ENCODE data around the gene CERT1. TPM values are rescaled to one million over a fixed set of nuclear protein-coding genes. Genes with fewer than 3 reads are reported as not detected.

CERT1 gene
- total RNA-seq, 6 donors from 2014 or later: 22.3 to 79.3 (median 58.0) TPM

- no peaks in the 10 kb centered on the region for H3K27me3 ChIP-seq
- TF ChIP-seq EP300 (IDR thresholded peaks at IDR 0.05) (no peak), POLR2AphosphoS5 (IDR thresholded peaks at IDR 0.05) (no peak), POLR2A (IDR thresholded peaks at IDR 0.05) (no peak), CTCF (IDR thresholded peaks at IDR 0.05) (no peak)
- ATAC-seq (ENCODE audit: low FRiP score in 2 of 2) (no peak), DNase-seq (no peak)
- H3K27ac ChIP-seq: peak overlapping the region in 1 of 4 donors; percentile 44
- H3K9me3 ChIP-seq: peaks cover 5 to 25% (median 8%) of the 10 kb centered on the region in 4 donors
- WGBS, 2 donors: 79 to 80% methylated on average over 6 of the region's 6 CpGs
- no peak overlapping the region for H3K4me3 ChIP-seq
- no peaks in the 10 kb centered on the region for H3K36me3 ChIP-seq
- peaks cover 16 to 36% (median 20%) of the 10 kb centered on the region in 4 donors for H3K4me1 ChIP-seq
Observed at GRCh38 chr5:75466006-75466716, 45.3 kb downstream of the CERT1 start.

GRCh38 chr5:75465480-75465879 lies 45.9 kb downstream of the CERT1 start:
- H3K4me1 ChIP-seq: peaks cover 22 to 43% (median 27%) of the 10 kb centered on the region in 4 donors
- no peak overlapping the region for H3K4me3 ChIP-seq
- H3K27me3 ChIP-seq: no peaks in the 10 kb centered on the region
- peak overlapping the region in 1 of 4 donors; percentile 44 for H3K27ac ChIP-seq
- no peak for TF ChIP-seq EP300 (IDR thresholded peaks at IDR 0.05)
- no peak for TF ChIP-seq CTCF (IDR thresholded peaks at IDR 0.05)
- no peak for TF ChIP-seq POLR2AphosphoS5 (IDR thresholded peaks at IDR 0.05)
- TF ChIP-seq POLR2A (IDR thresholded peaks at IDR 0.05): no peak
- 69 to 77% methylated on average over 1 of the region's 1 CpG for WGBS, 2 donors
- H3K9me3 ChIP-seq: peaks cover 5 to 23% (median 8%) of the 10 kb centered on the region in 4 donors
- ATAC-seq (ENCODE audit: low FRiP score in 2 of 2) (no peak), DNase-seq (no peak)
- H3K36me3 ChIP-seq: no peaks in the 10 kb centered on the region

GRCh38 chr5:75463726-75464125 lies 47.7 kb downstream of the CERT1 start:
- 84 to 91% methylated on average over 2 of the region's 2 CpGs for WGBS, 2 donors
- peak in 1 of 2 donors; percentile 61 for ATAC-seq (ENCODE audit: low FRiP score in 2 of 2)

GRCh38 chr5:75461679-75462078 lies 49.8 kb downstream of the CERT1 start:
- H3K27me3 ChIP-seq: no peaks in the 10 kb centered on the region
- ATAC-seq (ENCODE audit: low FRiP score in 2 of 2): peak in 1 of 2 donors; percentile 51

More at GRCh38 chr5:75463726-75464125, 47.7 kb downstream of the CERT1 start:
- Histone ChIP-seq H3K27me3 (no peaks in the 10 kb centered on the region), H3K27ac (peak overlapping the region in 1 of 4 donors; percentile 6), H3K9me3 (peaks cover 2 to 7% (median 4%) of the 10 kb centered on the region in 4 donors), H3K4me1 (peaks cover 26 to 46% (median 31%) of the 10 kb centered on the region in 4 donors), H3K36me3 (no peaks in the 10 kb centered on the region), H3K4me3 (no peak overlapping the region)
- TF ChIP-seq POLR2AphosphoS5 (IDR thresholded peaks at IDR 0.05) (no peak), EP300 (IDR thresholded peaks at IDR 0.05) (no peak), POLR2A (IDR thresholded peaks at IDR 0.05) (no peak), CTCF (IDR thresholded peaks at IDR 0.05) (no peak)
- no peak for DNase-seq

More at GRCh38 chr5:75461679-75462078, 49.8 kb downstream of the CERT1 start:
- Histone ChIP-seq H3K27ac (no peak overlapping the region), H3K9me3 (no peaks in the 10 kb centered on the region), H3K4me1 (peaks cover 26 to 46% (median 33%) of the 10 kb centered on the region in 4 donors), H3K36me3 (no peaks in the 10 kb centered on the region), H3K4me3 (no peak overlapping the region)
- DNase-seq: no peak
- 0 to 21% methylated on average over 1 of the region's 1 CpG for WGBS, 2 donors
- TF ChIP-seq POLR2A (IDR thresholded peaks at IDR 0.05): no peak
- no peak for TF ChIP-seq CTCF (IDR thresholded peaks at IDR 0.05)
- no peak for TF ChIP-seq EP300 (IDR thresholded peaks at IDR 0.05)
- no peak for TF ChIP-seq POLR2AphosphoS5 (IDR thresholded peaks at IDR 0.05)
